CD4-positive, alpha-beta T cell treated with Interleukin-4 for 4 hours (primary cell): ENCODE results near the gene SYNGR3.
"Not testable (repeated sequence)": the region's sequence is repeated elsewhere in the genome, so short reads cannot be mapped to it uniquely, and the experiment has no call there.

Source experiments
- DNase-seq: peaks from one replicate; pipeline ENCODE4 v3.0.0-alpha.2; 2020

SYNGR3 gene

DNA sequence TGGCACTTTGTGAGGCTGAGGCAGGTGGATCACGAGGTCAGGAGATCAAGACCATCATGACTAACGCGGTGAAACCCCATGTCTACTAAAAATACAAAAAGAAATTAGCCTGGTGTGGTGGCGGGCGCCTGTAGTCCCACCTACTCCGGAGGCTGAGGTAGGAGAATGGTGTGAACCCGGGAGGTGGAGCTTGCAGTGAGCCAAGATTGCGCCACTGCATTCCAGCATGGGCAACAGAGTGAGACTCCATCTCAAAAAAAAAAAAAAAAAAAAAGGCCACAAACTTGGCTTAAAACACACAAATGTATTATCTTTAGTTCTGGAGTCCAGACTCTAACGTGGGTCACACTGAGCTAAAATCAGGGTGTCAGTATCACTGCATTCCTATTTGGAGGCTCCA is 22.0 kb downstream of the SYNGR3 start:
- DNase-seq = not testable (repeated sequence)

DNA sequence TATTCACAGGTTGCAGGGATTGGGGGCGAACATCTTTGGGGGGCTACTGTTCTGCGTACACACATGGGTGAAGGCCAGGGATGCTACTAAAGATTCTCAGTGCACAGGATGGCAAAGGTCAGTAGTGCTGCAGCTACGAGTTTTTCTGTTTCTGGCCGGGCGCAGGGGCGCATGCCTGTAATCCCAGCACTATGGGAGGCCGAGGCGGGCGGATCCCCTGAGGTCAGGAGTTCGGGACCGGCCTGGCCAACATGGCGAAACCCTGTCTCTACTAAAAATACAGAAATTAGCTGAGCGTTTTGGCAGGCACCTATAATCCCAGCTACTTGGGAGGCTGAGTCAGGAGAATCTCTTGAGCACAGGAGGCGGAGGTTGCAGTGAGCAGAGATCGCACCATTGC is 23.8 kb downstream of the SYNGR3 start:
- DNase-seq = no peak

- DNase-seq = no peak
Measured at GRCh38 chr16:2015117-2015946, 25.6 kb downstream of the SYNGR3 start.

GRCh38 chr16:2015947-2016208 is 26.1 kb downstream of the SYNGR3 start:
- DNase-seq = no peak

DNA sequence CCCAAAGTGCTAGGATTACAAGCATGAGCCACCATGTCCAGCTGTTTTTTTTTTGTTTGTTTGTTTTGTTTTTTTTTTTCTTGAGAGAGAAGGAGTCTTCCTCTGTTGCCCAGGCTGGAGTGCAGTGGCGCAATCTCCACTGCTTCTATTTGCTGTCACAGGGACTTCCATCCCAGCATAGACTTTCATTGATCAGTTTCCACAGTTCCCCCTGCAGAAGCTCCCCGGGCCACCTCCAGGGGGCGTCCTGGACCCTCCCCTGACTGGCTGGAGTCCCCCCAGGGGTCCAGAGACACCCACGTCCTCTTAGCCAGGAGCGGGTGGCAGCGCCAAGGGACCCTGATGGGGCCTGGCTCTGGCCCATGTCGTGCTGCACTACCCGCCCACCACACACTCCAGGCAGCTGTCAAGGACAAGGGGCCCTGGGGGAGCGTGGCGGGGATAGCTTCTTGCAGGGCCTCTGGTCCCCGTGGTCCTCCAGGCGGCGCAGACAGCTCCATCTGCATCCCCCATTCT is 26.7 kb downstream of the SYNGR3 start:
- no peak for DNase-seq

- DNase-seq = no peak
Measured at GRCh38 chr16:2019518-2019920, 29.7 kb downstream of the SYNGR3 start, which contains the start of gene NPW. NPW (plus strand) TSS chr16:2019785.

- no peak for DNase-seq
Measured at GRCh38 chr16:2019921-2020831, 30.4 kb downstream of the SYNGR3 start.

- no peak for DNase-seq
Measured at GRCh38 chr16:2022723-2023091, 32.9 kb downstream of the SYNGR3 start.

DNA sequence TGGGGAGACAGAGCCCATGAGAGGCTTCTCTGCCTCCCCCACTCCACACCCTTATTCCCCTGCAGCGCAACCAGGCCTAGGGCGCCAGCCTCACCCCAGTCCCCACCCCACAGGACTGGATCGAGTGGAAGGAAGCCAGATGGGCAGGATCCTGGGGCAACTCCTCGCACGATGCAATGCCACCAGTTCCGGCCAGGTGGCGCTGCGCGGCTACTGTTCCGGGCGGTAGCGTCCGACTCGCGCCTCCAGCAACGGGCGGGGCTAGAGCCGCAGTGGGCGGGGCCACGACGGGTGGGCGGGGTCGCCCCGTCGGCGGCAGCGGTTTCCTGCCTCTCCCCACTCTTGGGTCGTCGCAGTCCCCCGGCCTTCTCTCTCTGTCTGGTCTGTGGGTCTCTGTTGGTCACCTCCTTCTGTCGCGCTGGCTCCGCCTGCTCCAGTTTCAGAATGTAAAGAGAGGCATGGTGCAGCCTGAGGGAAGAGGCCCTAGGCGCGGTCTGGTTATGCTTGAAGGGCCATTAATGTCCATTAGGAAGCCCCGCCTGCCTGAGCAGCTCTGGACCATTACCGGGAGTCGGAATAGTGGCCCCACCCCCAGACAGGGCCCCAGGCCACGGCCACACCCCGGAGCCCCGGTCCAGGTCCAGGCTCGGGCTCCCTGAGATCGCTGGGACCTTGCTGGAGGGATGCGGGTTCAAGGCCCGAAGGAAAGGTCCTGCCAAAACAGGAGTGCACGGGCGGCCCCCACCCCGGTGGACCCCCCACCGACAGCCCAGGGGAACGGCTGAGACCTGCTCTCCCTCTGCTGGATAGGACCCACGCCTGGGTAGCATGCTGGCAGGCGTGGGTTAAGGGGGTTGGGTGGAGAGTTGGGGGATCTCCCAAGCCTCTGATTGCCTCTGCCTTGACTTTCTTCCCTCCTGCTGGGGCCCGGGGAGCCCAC is 33.6 kb downstream of the SYNGR3 start:
- peak; percentile 90 for DNase-seq

GRCh38 chr16:2024032-2024420 is 34.3 kb downstream of the SYNGR3 start:
- DNase-seq = no peak

DNA sequence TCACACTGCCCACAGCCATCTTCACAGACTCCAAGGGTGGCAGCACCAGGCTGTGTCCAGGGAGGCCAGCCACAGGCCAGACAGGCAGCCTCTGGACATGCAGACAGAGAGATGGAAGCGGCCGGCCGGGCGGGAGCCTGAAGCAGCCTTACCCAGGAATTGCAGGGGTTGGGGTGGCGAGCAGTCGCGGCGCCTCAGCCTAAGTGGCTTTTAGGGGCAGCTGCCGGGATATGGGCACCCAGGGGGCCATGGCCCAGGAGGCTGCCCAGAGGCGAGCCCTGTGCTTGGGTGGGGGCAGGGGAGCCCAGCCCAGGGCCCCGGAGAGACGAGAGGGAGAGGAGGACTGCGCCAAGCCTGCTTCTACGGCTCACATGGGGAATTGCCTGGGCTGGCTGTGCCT is 35.5 kb downstream of the SYNGR3 start:
- DNase-seq = no peak

GRCh38 chr16:2025878-2026460 is 36.2 kb downstream of the SYNGR3 start:
- no peak for DNase-seq

DNA sequence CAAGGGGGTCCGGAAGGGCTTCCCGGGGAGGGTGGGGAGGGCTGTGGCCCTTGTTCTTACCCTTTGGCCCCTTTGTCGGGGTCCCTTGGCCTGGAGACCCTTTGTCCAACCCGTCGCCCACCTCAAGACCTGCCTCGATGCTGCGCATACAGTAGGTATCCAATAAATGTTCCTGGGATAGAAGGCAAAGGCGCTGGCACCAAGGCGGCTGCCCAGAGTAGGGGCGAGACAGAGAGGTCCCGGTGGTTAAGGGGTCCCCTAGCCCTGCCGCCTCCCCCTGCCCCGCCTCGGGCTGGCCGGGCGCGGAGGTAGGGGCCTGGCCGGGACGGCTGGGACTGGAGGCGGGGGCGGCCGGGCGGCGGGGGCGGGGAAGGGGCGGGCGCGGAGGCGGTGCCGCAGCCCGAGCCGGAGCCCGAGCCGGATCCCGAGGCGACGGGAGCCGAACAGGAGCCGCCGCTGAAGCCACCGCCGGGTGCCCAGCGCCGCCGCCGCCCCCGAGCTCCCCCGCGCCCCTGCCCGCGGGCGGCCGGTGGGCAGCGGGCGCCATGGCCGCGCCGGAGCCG is 36.8 kb downstream of the SYNGR3 start, which contains the start of gene NHERF2:
Gene NHERF2 (plus strand): TSS at position 442 of the 563 bp plus-strand sequence. CDS start 104 bp downstream, at position 546.
- no peak for DNase-seq

DNA sequence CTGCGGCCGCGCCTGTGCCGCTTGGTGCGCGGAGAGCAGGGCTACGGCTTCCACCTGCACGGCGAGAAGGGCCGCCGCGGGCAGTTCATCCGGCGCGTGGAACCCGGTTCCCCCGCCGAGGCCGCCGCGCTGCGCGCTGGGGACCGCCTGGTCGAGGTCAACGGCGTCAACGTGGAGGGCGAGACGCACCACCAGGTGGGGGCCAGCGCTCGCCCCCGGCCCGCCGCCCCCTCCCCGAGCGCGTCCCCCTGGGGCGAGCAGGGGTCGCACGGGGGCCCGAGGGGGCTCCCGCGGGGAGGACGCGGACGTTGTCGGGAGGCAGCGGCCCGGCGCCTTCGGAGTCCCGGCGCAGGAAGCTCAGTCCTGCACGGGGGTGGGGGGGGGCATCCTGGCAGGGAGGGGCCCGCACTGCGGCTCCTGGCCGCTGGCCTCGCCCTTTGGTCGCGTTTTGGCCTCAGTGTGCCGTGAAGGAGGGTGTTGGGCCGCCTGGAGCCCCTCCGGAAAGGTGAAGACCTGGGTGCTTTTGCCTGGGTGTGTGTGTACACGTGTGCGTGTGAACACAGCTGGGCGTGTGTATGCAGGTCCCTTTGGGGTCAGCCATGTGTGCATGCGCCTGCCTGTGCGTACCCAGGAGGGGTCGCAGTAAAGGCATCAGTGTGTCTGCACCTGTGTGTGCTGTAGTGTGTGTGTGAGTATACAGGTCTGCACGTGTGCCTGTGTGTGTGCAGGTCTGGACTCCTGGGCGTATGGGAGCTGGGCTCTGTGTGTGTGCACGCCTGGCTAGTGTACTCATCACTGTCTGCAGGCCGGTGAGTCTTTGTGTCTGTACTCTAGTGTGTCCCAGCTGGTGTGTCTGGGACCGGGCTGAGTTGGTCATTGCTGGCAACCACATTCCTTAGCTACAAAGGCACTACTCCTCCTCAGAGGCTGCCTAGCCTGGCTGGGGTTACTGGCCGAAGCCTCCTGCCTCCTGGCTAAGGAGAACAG is 37.5 kb downstream of the SYNGR3 start:
- DNase-seq = no peak

DNA sequence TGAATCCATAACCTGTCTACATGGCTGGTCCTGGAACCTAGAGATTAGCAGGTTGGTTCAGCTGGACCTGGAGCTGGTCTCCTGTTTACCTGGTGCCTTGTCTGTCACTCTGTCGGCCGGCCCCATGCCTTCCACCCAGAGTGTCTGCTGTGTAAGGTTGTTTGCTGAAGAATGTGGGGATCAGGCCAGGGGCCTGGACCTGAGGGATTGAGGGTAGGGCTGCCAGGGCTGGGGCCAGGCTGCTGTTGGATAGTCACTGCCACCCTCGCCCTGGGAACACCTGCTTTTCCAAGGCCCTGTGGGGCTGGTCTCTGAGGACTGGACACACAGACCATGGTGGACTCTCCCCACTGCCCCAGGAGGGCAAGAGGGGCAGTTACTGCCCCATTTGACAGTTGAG is 38.4 kb downstream of the SYNGR3 start:
- DNase-seq = no peak

- no peak for DNase-seq
Measured at GRCh38 chr16:2028620-2029220, 39.0 kb downstream of the SYNGR3 start.

DNA sequence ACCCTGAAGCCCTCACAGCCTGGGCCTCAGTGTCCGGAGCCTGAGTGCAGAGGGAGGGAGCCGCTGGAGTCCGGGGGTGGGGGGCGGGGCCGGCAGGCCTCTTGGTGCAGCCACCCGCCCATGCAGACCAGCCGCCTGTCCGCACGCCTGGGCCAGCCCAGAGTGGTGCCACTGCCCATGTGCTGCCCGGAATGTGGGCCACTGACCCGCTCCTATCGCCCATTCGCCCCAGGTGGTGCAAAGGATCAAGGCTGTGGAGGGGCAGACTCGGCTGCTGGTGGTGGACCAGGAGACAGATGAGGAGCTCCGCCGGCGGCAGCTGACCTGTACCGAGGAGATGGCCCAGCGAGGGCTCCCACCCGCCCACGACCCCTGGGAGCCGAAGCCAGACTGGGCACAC is 39.6 kb downstream of the SYNGR3 start:
- no peak for DNase-seq

- DNase-seq = no peak
Measured at GRCh38 chr16:2030036-2030435, 40.3 kb downstream of the SYNGR3 start.

DNA sequence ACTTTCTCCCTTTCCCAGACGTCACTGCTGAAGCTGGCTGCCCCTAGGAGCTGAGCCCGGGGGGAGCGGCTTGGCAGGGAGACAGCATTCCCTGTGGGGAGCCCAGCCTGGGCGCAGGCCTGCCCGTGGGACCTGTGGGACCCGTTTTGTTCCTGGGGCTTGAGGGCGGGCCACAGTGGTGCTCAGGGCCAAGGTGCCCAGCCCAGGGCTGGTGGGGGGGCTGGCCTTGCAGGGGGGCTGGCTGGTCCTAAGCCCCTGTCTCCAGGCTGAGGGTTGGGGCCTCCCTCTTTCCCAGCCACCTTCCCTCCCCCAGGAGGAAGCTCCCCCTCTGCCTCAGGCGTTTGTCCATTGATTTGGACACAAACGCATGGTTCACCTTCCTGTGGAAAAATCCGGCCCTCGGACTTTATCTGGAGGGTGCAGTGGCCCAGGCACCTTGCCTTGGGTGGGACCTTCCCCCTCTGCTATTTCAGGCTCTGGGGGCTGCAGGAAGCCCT is 41.4 kb downstream of the SYNGR3 start:
- DNase-seq = no peak
